Vagina (tissue), 2 donors: ENCODE measurements around the gene DEFB124. TPM values are rescaled to one million over a fixed set of nuclear protein-coding genes. Genes with fewer than 3 reads are reported as not detected.
"Not testable (repeated sequence)": the region's sequence is repeated elsewhere in the genome, so short reads cannot be mapped to it uniquely, and the experiment has no call there.

ENCODE experiments used
- DNase-seq, 2 donors: peaks; one replicate each; pipeline ENCODE4 v3.0.0-alpha.2; 2017; ENCODE audit errors: extremely low spot score in 2 of 2
- H3K27ac ChIP-seq: fragments of 200-600 bp; sonication (generic); one replicate; pipeline ENCODE4 v1.5.1; 2019
- H3K27me3 ChIP-seq: fragments of 200-600 bp; sonication (generic); one replicate; pipeline ENCODE4 v1.5.1; 2019
- H3K36me3 ChIP-seq, 2 donors: fragments of 200-600 bp; sonication (generic); one replicate each; pipeline ENCODE4 v1.5.1; 2017 to 2019
- H3K4me1 ChIP-seq: fragments of 200-600 bp; sonication (generic); one replicate; pipeline ENCODE4 v1.5.1; 2019
- H3K4me3 ChIP-seq, 2 donors: fragments of 200-600 bp; sonication (generic); 1 replicate in 1 of 2; 2 replicates in 1 of 2; pipeline ENCODE4 v1.5.1; 2016 to 2019
- H3K9me3 ChIP-seq: fragments of 200-600 bp; sonication (generic); one replicate; pipeline ENCODE4 v1.5.1; 2019
- POLR2A ChIP-seq, 2 donors: fragments of 450-650 bp; IDR thresholded peaks; one replicate each; pipeline ENCODE4 v1.6.1; 2017; ENCODE audit warnings: antibody characterized with exemption in 2 of 2, mild to moderate bottlenecking in 2 of 2, moderate library complexity in 2 of 2
- POLR2AphosphoS5 ChIP-seq, 2 donors: sonication (generic); formaldehyde crosslinking; IDR thresholded peaks; one replicate each; pipeline ENCODE4 v1.9.0; 2017; ENCODE audit warnings: antibody characterized with exemption in 2 of 2, mild to moderate bottlenecking in 2 of 2, low read depth in 1 of 2; ENCODE audit not compliant: insufficient read depth in 1 of 2
- intact Hi-C: fragments of 100-400 bp; cut with DNase I; formaldehyde crosslinking; loops from one replicate; pipeline ENCODE4 v1.15.1; 2023
- total RNA-seq: library from RNA; depleted of rRNA; stranded (reverse); fragments of >200 nt; gene quantifications from one replicate; pipeline ENCODE4 v1.2.3, GENCODE V29; 2016
- TF ChIP-seq, protein P1 (sequence below), 3 experiments: fragments of 450-650 bp in 2 of 3; fragments of 200-600 bp in 1 of 3; sonication (generic) in 1 of 3; IDR thresholded peaks; one replicate each; pipeline ENCODE4 v1.5.1; 2017 to 2019; ENCODE audit warnings: antibody characterized with exemption in 3 of 3, mild to moderate bottlenecking in 2 of 3, moderate library complexity in 2 of 3

The DEFB124 gene
- total RNA-seq, 1 donor from 2014 or later = not detected

DNA sequence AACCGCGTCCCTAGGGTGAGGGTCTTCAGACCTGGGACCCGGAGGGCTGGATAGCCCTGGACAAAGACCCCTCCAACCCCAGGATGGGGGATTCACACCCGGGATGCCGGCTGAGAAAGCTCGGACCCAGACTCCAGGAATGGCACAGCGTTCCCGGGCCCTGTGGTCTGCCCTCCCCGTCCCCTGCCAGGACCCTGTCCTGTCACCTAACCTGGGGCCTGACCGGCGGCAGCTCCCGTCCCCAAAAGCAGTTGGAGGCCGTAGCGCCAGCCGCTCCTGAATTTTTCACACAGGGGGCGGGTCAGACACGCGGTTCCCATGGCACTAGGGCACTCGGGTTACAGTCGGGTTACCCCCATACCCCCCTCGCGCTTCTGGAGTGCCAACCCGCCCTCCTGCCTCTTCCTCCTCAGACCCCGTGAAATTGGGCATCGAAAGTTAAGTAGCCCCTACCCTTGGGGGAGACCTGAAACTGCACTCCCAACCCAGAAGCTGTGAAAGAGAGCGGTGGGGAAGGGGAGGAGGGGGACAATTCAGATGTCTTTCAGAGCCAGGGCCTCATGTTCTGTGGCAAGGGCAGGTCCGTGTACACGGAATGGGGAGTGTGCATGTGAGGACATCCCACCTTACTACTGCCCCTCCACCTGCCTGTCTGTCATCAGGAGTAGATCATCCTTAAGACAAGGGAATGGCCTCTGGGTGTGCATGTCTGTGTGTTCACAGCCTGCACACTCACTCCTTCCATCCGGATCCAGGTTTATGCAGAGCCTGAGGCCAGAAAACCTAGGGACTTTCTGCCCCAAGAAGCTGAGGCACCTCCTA lies 756 bp upstream of the DEFB124 start:
- intact Hi-C loops = no loop called here
- Histone ChIP-seq H3K9me3 (no peaks in the 10 kb centered on the region), H3K27ac (peak overlapping the region; percentile 90), H3K36me3 (no peaks in the 10 kb centered on the region), H3K4me1 (peaks cover 24% of the 10 kb centered on the region), H3K27me3 (no peaks in the 10 kb centered on the region), H3K4me3 (peak overlapping the region; percentile 57 to 80)
- TF ChIP-seq POLR2AphosphoS5 (IDR thresholded peaks at IDR 0.05; ENCODE audit: insufficient read depth in 1 of 2, low read depth in 1 of 2) (peak in 1 of 2 donors; percentile 51), POLR2A (IDR thresholded peaks at IDR 0.05) (no peak)
- TF ChIP-seq, protein P1, sequence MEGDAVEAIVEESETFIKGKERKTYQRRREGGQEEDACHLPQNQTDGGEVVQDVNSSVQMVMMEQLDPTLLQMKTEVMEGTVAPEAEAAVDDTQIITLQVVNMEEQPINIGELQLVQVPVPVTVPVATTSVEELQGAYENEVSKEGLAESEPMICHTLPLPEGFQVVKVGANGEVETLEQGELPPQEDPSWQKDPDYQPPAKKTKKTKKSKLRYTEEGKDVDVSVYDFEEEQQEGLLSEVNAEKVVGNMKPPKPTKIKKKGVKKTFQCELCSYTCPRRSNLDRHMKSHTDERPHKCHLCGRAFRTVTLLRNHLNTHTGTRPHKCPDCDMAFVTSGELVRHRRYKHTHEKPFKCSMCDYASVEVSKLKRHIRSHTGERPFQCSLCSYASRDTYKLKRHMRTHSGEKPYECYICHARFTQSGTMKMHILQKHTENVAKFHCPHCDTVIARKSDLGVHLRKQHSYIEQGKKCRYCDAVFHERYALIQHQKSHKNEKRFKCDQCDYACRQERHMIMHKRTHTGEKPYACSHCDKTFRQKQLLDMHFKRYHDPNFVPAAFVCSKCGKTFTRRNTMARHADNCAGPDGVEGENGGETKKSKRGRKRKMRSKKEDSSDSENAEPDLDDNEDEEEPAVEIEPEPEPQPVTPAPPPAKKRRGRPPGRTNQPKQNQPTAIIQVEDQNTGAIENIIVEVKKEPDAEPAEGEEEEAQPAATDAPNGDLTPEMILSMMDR (IDR thresholded peaks at IDR 0.05) = no peak
- DNase-seq = no peak

DNA sequence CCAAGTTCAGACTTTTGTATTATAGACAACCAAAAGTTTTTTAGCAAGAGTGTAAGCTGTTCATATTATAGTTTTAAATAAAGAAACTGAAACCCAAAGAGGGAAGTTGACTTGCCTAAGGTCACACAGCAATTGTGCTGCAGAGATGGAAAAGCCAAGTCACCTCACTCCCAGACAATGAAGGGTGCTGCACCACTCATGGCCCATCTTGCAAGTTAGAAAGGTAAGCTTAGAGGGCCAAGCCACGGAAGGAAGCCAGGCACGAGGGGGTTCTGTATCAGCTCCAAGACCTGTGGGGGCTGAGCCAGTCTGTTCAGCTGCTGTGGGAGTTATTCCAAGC lies 860 bp downstream of the DEFB124 start:
- peaks cover 24% of the 10 kb centered on the region for H3K4me1 ChIP-seq
- no peaks in the 10 kb centered on the region for H3K36me3 ChIP-seq
- H3K4me3 ChIP-seq = peak overlapping the region in 1 of 2 donors; percentile 57
- TF ChIP-seq POLR2AphosphoS5 (IDR thresholded peaks at IDR 0.05; ENCODE audit: insufficient read depth in 1 of 2, low read depth in 1 of 2) (no peak), POLR2A (IDR thresholded peaks at IDR 0.05) (no peak)
- TF ChIP-seq, protein P1 (IDR thresholded peaks at IDR 0.05) = no peak
- DNase-seq = no peak
- H3K27ac ChIP-seq = peak overlapping the region; percentile 90
- H3K27me3 ChIP-seq = no peaks in the 10 kb centered on the region
- intact Hi-C loops = no loop called here
- H3K9me3 ChIP-seq = no peaks in the 10 kb centered on the region

DNA sequence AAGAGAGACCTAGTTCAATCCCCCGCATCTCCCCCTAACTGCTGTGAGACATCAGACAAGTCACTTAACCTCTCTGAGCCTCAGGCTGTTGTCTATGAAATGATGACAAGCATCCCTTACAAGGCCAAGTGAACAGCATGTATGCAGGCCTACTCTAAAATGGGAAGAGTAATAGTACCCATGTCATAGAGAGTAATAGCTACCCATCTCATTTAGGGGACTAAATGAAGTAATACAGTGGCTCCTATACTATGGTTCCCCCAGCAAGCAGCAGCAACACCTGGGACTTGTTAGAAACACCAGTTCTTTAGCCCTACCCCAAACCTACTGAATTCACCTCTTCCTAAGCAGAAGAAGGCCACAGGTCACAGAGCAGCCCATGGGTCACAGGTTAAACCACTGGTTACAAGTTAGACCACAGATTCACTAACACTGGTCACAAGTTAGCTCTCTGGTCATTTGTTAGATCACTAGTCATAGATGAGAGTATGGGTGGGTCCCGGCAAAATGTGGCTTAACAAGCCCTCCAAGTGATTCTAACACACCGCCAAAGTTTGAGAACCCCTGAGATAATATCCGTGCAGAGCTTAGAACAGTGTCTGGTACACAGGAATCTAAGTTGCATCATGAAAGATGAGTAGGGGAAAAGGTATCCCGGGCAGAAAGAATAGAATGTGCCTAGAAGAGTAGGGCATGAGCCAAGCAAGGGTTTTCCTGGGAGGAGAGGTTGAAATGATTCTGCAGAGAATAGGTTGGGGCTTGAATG lies 1.4 kb downstream of the DEFB124 start:
- intact Hi-C loops = no loop called here
- Histone ChIP-seq H3K27me3 (no peaks in the 10 kb centered on the region), H3K9me3 (no peaks in the 10 kb centered on the region), H3K4me1 (peaks cover 24% of the 10 kb centered on the region), H3K27ac (peak overlapping the region; percentile 90), H3K4me3 (no peak overlapping the region), H3K36me3 (no peaks in the 10 kb centered on the region)
- no peak for DNase-seq
- TF ChIP-seq, protein P1 (IDR thresholded peaks at IDR 0.05) = no peak
- TF ChIP-seq POLR2AphosphoS5 (IDR thresholded peaks at IDR 0.05; ENCODE audit: insufficient read depth in 1 of 2, low read depth in 1 of 2) = no peak
- TF ChIP-seq POLR2A (IDR thresholded peaks at IDR 0.05) = no peak

DNA sequence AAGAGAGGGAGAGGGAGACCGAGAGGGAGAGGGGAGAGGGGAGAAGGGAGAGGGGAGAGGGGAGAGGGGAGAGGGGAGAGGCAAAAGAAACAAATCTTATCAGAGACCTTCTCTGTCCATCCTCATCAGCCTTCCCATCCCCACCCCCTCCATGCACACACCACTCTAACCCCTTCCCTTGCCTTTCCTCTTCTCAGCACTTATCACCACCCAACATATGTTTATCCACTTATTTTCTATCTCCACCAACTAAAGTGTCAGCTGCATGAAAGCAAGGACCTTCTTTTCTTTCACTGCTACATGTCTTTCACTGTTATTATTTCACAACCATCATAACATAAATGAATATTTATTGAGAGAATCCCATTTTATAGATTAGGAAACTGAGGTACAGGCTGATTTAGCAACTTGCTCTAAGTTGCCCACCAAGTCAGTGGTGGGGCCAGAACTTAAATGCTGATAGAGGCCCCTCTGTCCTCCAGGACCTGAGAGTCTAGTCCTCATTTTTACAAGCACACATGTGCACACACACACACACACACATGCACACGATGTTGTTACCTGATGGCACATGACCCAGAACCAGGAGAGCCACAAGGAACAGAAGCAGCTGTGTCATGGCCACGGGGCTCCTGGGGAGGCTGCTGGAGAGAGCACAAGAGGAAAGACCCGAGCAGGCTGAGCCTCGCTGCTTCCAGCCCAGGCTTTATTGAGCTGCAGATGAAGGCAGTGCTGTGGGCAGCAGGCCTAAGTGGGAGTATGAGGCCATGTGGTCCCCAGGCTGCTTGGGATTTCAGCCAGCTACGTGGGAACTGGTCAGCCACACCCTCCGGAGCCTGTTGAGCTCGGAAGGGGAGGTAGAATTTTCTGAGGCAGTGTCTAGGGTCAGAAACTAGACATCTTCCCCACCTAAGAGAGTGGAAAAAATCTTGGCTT lies 2.3 kb downstream of the DEFB124 start:
- H3K27ac ChIP-seq = peak overlapping the region; percentile 90
- no peaks in the 10 kb centered on the region for H3K27me3 ChIP-seq
- intact Hi-C loops = no loop called here
- no peaks in the 10 kb centered on the region for H3K9me3 ChIP-seq
- no peak overlapping the region for H3K4me3 ChIP-seq
- TF ChIP-seq POLR2A (IDR thresholded peaks at IDR 0.05) (no peak), POLR2AphosphoS5 (IDR thresholded peaks at IDR 0.05; ENCODE audit: insufficient read depth in 1 of 2, low read depth in 1 of 2) (no peak)
- TF ChIP-seq, protein P1 (IDR thresholded peaks at IDR 0.05) = no peak
- H3K4me1 ChIP-seq = peaks cover 24% of the 10 kb centered on the region
- DNase-seq = no peak
- H3K36me3 ChIP-seq = no peaks in the 10 kb centered on the region

DNA sequence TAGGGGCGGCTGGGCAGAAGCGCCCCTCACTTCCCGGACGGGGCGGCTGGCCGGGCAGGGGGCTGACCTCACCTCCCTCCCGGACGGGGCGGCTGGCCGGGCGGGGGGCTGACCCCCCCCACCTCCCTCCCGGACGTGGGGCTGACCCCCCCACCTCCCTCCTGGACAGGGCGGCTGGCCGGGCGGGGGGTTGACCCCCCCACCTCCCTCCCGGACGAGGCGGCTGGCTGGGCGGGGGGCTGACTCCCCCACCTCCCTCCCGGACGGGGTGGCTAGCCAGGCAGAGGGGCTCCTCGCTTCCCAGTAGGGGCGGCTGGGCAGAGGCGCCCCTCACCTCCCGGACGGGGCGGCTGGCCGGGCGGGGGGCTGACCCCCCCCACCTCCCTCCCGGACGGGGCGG lies 4.0 kb downstream of the DEFB124 start:
- intact Hi-C loops, H3K9me3 ChIP-seq, H3K36me3 ChIP-seq, H3K27ac ChIP-seq, H3K4me3 ChIP-seq, DNase-seq, H3K27me3 ChIP-seq: not testable (repeated sequence)
- H3K4me1 ChIP-seq = peaks cover 18% of the 10 kb centered on the region
